OCI-LY7 (cell line): ENCODE data around the gene DTD2. TPM values are rescaled to one million over a fixed set of nuclear protein-coding genes. Genes with fewer than 3 reads are reported as not detected.

Experiments
- BruUV-seq: library from RNA; stranded (reverse); fragments of 400-500 nt; replicated peaks from 2 replicates; lab custom pipeline; 2021; lab: Mats Ljungman, UMichigan
- CTCF ChIA-PET: fragments of 300-600 bp; sonication (Branson Sonifier 250); formaldehyde crosslinking; loops from one replicate; lab custom pipeline; 2022; ENCODE audit warnings: antibody characterized with exemption; ENCODE audit not compliant: unreplicated experiment; lab: Charles Lee
- POLR2A ChIA-PET: fragments of 300-600 bp; sonication (Branson Sonifier 250); formaldehyde crosslinking; loops from one replicate; lab custom pipeline; 2022; ENCODE audit warnings: antibody characterized with exemption; lab: Charles Lee
- DNase-seq: peaks from one replicate; pipeline ENCODE4 v3.0.0-alpha.2; 2015; ENCODE audit warnings: low spot score
- H2AFZ ChIP-seq: fragments of 200-600 bp; sonication (generic), shearing (Covaris generic); 2 replicates; pipeline ENCODE4 v1.6.1; 2014; ENCODE audit warnings: mild to moderate bottlenecking, antibody characterized with exemption, low read length, moderate library complexity
- H3K27ac ChIP-seq: fragments of 200-600 bp; sonication (generic); 2 replicates; pipeline ENCODE4 v1.5.1; 2014; ENCODE audit warnings: mixed run types, low read depth, mild to moderate bottlenecking, moderate library complexity, low read length, inconsistent platforms; ENCODE audit not compliant: poor library complexity, severe bottlenecking
- H3K36me3 ChIP-seq: fragments of 200-600 bp; sonication (generic); 2 replicates; pipeline ENCODE4 v1.6.1; 2014; ENCODE audit warnings: mild to moderate bottlenecking, antibody characterized with exemption, low read length, moderate library complexity, mixed read lengths; ENCODE audit not compliant: insufficient read depth
- H3K4me1 ChIP-seq: fragments of 200-600 bp; sonication (generic); 2 replicates; pipeline ENCODE4 v1.5.1; 2014; ENCODE audit warnings: mild to moderate bottlenecking, low read length; ENCODE audit not compliant: insufficient read depth, poor library complexity, severe bottlenecking
- H3K4me2 ChIP-seq: fragments of 200-600 bp; sonication (generic); 2 replicates; pipeline ENCODE4 v1.6.1; 2014; ENCODE audit warnings: mild to moderate bottlenecking, low read length
- H3K4me3 ChIP-seq: fragments of 200-600 bp; sonication (generic); 2 replicates; pipeline ENCODE4 v1.5.1; 2014; ENCODE audit warnings: mild to moderate bottlenecking, low read depth, low read length; ENCODE audit not compliant: poor library complexity, severe bottlenecking
- H3K79me2 ChIP-seq: fragments of 200-600 bp; sonication (generic); 2 replicates; pipeline ENCODE4 v1.6.1; 2016; ENCODE audit warnings: low read depth, mild to moderate bottlenecking, low read length, moderate library complexity, mixed read lengths; ENCODE audit not compliant: insufficient read depth
- H3K9me2 ChIP-seq: fragments of 200-600 bp; sonication (generic); 2 replicates; pipeline ENCODE4 v1.6.1; 2016; ENCODE audit warnings: mild to moderate bottlenecking, low read length, mixed read lengths; ENCODE audit not compliant: insufficient read depth
- H3K9me3 ChIP-seq: fragments of 200-600 bp; sonication (generic); 2 replicates; pipeline ENCODE4 v1.6.1; 2014; ENCODE audit warnings: mild to moderate bottlenecking, mixed run types, low read length, mixed read lengths
- H4K20me1 ChIP-seq: fragments of 200-600 bp; sonication (generic); 2 replicates; pipeline ENCODE4 v1.6.1; 2014; ENCODE audit warnings: mild to moderate bottlenecking, antibody characterized with exemption, low read length, moderate library complexity, mixed read lengths; ENCODE audit not compliant: insufficient read depth
- EZH2phosphoT487 ChIP-seq: fragments of 200-600 bp; sonication (generic); IDR thresholded peaks from 2 replicates; pipeline ENCODE4 v1.6.1; 2018; ENCODE audit warnings: low read depth, borderline replicate concordance, mild to moderate bottlenecking, mixed run types, antibody characterized with exemption, low read length, moderate library complexity, mixed read lengths
- intact Hi-C: fragments of 100-400 bp; cut with micrococcal nuclease; formaldehyde crosslinking; loops from one replicate; pipeline ENCODE4 v1.10.0; 2022; ENCODE audit not compliant: unreplicated experiment
- total RNA-seq, 2 experiments: library from RNA; depleted of rRNA in 1 of 2; stranded (reverse); fragments of >200 nt in 1 of 2; shearing (Covaris generic) in 1 of 2; gene quantifications; 2 replicates each; pipeline ENCODE4 v1.2.3, GENCODE V29; 2014 to 2022
- TF ChIP-seq, protein P1 (sequence below): fragments of 200-600 bp; sonication (generic); conservative IDR thresholded peaks from 2 replicates; pipeline ENCODE4 v1.5.1; 2014; ENCODE audit warnings: mild to moderate bottlenecking, antibody characterized with exemption, low read length, moderate library complexity, mixed read lengths

The DTD2 gene
- total RNA-seq, 2 experiments from 2014 or later: 29.2 to 48.9 TPM

DNA sequence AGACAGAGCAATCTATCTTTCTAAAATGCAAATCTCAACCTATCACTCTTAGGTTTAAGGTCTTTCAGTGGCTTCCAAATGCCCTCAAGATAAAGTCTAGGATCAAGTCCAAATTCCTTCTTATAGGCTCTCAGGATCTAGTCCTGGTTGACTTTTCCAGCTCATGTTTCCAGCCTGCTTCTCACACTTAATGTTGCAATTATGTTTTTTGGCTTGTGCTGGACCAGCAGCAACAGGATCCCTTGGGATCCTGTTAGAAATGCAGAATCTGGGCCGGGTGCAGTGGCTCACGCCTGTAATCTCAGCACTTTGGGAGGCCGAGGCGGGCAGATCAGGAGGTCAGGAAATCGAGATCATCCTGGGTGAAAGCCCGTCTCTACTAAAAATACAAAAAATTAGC, 19.9 kb upstream of the DTD2 start:
- intact Hi-C loops: no loop called here
- H3K79me2 ChIP-seq: no peaks in the 10 kb centered on the region
- no peaks in the 10 kb centered on the region for H3K9me2 ChIP-seq
- no peak overlapping the region for H2AFZ ChIP-seq
- no peak for DNase-seq
- BruUV-seq: no TSS peak
- no peaks in the 10 kb centered on the region for H3K9me3 ChIP-seq
- ChIA-PET CTCF (no interaction called here), POLR2A (no interaction called here)
- no peaks in the 10 kb centered on the region for H4K20me1 ChIP-seq
- TF ChIP-seq EZH2phosphoT487: no peak
- TF ChIP-seq, protein P1, sequence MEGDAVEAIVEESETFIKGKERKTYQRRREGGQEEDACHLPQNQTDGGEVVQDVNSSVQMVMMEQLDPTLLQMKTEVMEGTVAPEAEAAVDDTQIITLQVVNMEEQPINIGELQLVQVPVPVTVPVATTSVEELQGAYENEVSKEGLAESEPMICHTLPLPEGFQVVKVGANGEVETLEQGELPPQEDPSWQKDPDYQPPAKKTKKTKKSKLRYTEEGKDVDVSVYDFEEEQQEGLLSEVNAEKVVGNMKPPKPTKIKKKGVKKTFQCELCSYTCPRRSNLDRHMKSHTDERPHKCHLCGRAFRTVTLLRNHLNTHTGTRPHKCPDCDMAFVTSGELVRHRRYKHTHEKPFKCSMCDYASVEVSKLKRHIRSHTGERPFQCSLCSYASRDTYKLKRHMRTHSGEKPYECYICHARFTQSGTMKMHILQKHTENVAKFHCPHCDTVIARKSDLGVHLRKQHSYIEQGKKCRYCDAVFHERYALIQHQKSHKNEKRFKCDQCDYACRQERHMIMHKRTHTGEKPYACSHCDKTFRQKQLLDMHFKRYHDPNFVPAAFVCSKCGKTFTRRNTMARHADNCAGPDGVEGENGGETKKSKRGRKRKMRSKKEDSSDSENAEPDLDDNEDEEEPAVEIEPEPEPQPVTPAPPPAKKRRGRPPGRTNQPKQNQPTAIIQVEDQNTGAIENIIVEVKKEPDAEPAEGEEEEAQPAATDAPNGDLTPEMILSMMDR: no peak
- H3K4me3 ChIP-seq: no peak overlapping the region
- no peaks in the 10 kb centered on the region for H3K4me1 ChIP-seq
- no peaks in the 10 kb centered on the region for H3K36me3 ChIP-seq
- H3K27ac ChIP-seq: no peak overlapping the region
- H3K4me2 ChIP-seq: no peak overlapping the region

DNA sequence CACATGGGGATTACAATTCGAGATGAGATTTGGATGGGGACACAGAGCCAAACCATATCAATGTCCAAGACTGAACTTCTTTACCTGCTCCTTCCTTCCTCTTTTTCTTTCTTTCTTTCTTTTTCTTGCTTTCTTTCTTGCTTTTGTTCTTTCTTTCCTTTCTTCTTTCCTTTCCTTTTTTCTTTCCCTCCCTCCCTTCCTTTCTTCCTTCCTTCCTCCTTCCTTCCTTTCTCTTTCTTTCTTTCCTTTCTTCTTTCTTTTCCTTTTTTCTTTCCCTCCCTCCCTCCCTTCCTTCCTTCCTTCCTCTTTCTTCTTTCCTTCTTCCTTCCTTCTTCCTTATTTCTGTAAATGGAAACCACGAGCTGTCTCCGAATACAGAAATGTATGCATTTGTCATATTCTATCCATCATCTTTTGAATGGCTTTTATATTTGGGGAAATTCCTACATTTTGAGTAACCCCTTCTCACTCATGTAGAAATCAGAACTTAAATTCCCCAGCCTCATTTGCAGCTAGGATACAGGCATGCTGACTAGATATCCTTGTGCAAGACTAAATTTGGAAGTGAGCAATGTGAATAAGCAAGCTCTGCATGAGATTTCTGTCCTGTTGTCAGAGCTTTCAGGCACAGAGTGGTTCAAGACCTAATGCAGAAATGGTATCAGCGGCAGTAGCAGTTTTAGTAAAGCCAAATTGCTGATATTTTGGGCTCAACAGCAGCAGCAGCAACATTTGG, 19.0 kb upstream of the DTD2 start:
- Histone ChIP-seq H3K9me2 (no peaks in the 10 kb centered on the region), H3K27ac (no peak overlapping the region), H3K9me3 (no peaks in the 10 kb centered on the region), H3K4me1 (no peaks in the 10 kb centered on the region), H3K36me3 (no peaks in the 10 kb centered on the region), H4K20me1 (no peaks in the 10 kb centered on the region), H2AFZ (no peak overlapping the region), H3K79me2 (no peaks in the 10 kb centered on the region), H3K4me3 (no peak overlapping the region), H3K4me2 (no peak overlapping the region)
- ChIA-PET CTCF (no interaction called here), POLR2A (interaction anchor here (0.6 kb wide), 2 partner anchors 51 to 285 kb away, joined by 3 to 4 read pairs; no protein-coding TSS in a partner anchor)
- TF ChIP-seq EZH2phosphoT487: no peak
- DNase-seq: no peak
- intact Hi-C loops: no loop called here
- no TSS peak for BruUV-seq

DNA sequence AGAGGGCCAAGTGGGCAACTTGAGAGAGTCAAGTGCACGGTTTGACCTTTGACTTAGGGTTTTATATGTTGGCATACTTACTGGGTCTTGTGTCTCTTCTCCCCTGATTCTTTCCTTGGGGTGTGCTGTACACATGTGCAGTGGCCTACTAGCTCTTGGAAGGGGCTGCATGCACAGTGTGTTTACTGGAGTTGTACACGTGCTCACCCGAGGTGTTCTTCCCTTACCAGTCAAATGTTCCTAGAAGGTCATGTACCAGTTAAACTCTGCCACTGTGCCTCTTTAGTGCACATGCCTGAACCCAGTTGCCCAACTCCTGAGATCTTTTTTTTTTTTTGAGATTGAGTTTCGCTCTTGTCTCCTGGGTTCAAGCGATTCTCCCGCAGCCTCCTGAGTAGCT, 9.2 kb upstream of the DTD2 start:
- no TSS peak for BruUV-seq
- no peak for DNase-seq
- Histone ChIP-seq H3K79me2 (no peaks in the 10 kb centered on the region), H2AFZ (no peak overlapping the region), H3K4me2 (no peak overlapping the region), H3K9me2 (no peaks in the 10 kb centered on the region), H3K9me3 (no peaks in the 10 kb centered on the region), H4K20me1 (no peaks in the 10 kb centered on the region), H3K4me3 (no peak overlapping the region), H3K4me1 (no peaks in the 10 kb centered on the region), H3K27ac (no peak overlapping the region), H3K36me3 (no peaks in the 10 kb centered on the region)
- intact Hi-C loops: no loop called here
- POLR2A ChIA-PET: interaction anchor here (0.6 kb wide), 1 partner anchor 127 kb away, joined by 3 read pairs; no protein-coding TSS in a partner anchor
- CTCF ChIA-PET: no interaction called here
- TF ChIP-seq, protein P1: no peak
- TF ChIP-seq EZH2phosphoT487: no peak
